Suprapubic skin (tissue), 4 donors: ENCODE results near the gene NAB1. TPM values are rescaled to one million over a fixed set of nuclear protein-coding genes. Genes with fewer than 3 reads are reported as not detected.

ENCODE experiments used
- DNase-seq, 2 donors: peaks; one replicate each; pipeline ENCODE4 v3.0.0-alpha.2; 2019; ENCODE audit warnings: low spot score in 2 of 2
- H3K27ac ChIP-seq: fragments of 200-600 bp; sonication (generic); one replicate; pipeline ENCODE4 v1.5.1; 2019
- H3K27me3 ChIP-seq: fragments of 200-600 bp; sonication (generic); one replicate; pipeline ENCODE4 v1.5.1; 2019
- H3K36me3 ChIP-seq: fragments of 200-600 bp; sonication (generic); one replicate; pipeline ENCODE4 v1.5.1; 2019
- H3K4me1 ChIP-seq: fragments of 200-600 bp; sonication (generic); one replicate; pipeline ENCODE4 v1.5.1; 2019
- H3K4me3 ChIP-seq: fragments of 200-600 bp; sonication (generic); one replicate; pipeline ENCODE4 v1.5.1; 2019; ENCODE audit warnings: mild to moderate bottlenecking
- H3K9me3 ChIP-seq: fragments of 200-600 bp; sonication (generic); one replicate; pipeline ENCODE4 v1.5.1; 2019
- CTCF ChIP-seq, 2 donors: fragments of 200-600 bp in 1 of 2; fragments of 450-650 bp in 1 of 2; sonication (generic) in 1 of 2; IDR thresholded peaks; one replicate each; pipeline ENCODE4 v1.5.1; 2016 to 2019; ENCODE audit warnings: antibody characterized with exemption in 2 of 2, mild to moderate bottlenecking in 1 of 2, moderate library complexity in 1 of 2
- EP300 ChIP-seq: sonication (generic); formaldehyde crosslinking; IDR thresholded peaks from one replicate; pipeline ENCODE4 v1.6.1; 2017; ENCODE audit warnings: antibody characterized with exemption
- POLR2A ChIP-seq, 2 donors: fragments of 450-650 bp; IDR thresholded peaks; one replicate each; pipeline ENCODE4 v1.6.1; 2017; ENCODE audit warnings: antibody characterized with exemption in 2 of 2, mild to moderate bottlenecking in 2 of 2, moderate library complexity in 2 of 2
- POLR2AphosphoS5 ChIP-seq, 3 donors: sonication (generic); formaldehyde crosslinking; IDR thresholded peaks; one replicate each; pipeline ENCODE4 v1.6.1; 2017; ENCODE audit warnings: antibody characterized with exemption in 3 of 3
- WGBS: methylation state at CpG from one replicate; pipeline ENCODE4 v1.1.5; 2018; 5-methylcytosine and 5-hydroxymethylcytosine counted together
- total RNA-seq, 4 donors: library from RNA; depleted of rRNA; stranded (reverse); fragments of >200 nt; gene quantifications; one replicate each; pipeline ENCODE4 v1.1.0, GENCODE V29; 2016

The NAB1 gene
- total RNA-seq, 4 donors from 2014 or later, result 83.3 to 116 (median 111) TPM

DNA sequence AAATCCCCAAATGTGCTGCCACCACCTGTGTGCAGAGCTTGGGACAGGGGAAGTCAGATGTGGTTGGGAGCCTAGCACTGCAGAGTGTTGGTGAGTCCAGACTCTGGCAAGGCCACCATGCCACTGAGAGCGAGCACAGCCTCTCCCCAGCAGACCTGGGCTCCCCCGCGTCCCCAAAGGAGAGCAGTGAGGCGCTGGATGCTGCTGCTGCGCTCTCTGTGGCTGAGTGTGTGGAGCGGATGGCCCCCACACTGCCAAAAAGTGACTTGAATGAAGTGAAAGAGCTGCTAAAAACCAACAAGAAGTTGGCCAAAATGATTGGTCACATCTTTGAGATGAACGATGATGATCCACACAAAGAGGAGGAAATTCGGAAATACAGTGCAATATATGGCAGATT, 10.7 kb downstream of the NAB1 start:
- Histone ChIP-seq H3K4me3 (no peak overlapping the region), H3K4me1 (peaks cover 72% of the 10 kb centered on the region), H3K27me3 (no peaks in the 10 kb centered on the region), H3K27ac (no peak overlapping the region), H3K9me3 (no peaks in the 10 kb centered on the region), H3K36me3 (peaks cover 10% of the 10 kb centered on the region)
- 95% methylated on average over 8 of the region's 8 CpGs for WGBS
- no peak for DNase-seq
- TF ChIP-seq POLR2AphosphoS5 (IDR thresholded peaks at IDR 0.05), result no peak
- TF ChIP-seq CTCF (IDR thresholded peaks at IDR 0.05), result no peak
- TF ChIP-seq POLR2A (IDR thresholded peaks at IDR 0.05), result no peak
- no peak for TF ChIP-seq EP300

DNA sequence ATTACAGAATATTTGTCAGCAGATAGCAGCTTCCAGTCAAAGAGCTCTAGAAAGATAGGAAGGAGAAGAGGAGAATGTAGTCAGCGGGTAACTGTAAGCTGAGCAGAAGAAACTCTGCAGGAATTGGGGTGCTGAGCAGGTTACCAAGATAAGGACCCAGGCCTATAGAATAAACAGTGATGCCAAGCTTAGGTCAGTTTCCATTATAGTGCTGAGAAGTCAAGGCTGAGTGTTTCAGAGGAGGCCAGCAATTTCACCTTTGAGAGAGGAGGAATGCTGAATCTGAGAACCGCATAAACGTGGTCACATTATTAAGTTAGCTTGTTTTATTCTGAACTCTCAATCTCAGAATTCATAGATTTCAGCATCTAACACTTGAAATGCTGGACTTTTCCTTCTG, 13.9 kb downstream of the NAB1 start:
- TF ChIP-seq POLR2A (IDR thresholded peaks at IDR 0.05), result no peak
- no peak for TF ChIP-seq EP300
- no peak for TF ChIP-seq POLR2AphosphoS5 (IDR thresholded peaks at IDR 0.05)
- no peak for TF ChIP-seq CTCF (IDR thresholded peaks at IDR 0.05)
- no peaks in the 10 kb centered on the region for H3K9me3 ChIP-seq
- peaks cover 50% of the 10 kb centered on the region for H3K4me1 ChIP-seq
- WGBS, result 64% methylated on average over 3 of the region's 3 CpGs
- no peak overlapping the region for H3K27ac ChIP-seq
- no peak for DNase-seq
- H3K27me3 ChIP-seq, result no peaks in the 10 kb centered on the region
- H3K4me3 ChIP-seq, result no peak overlapping the region
- H3K36me3 ChIP-seq, result peaks cover 13% of the 10 kb centered on the region

- 42% methylated on average over 2 of the region's 2 CpGs for WGBS
- Histone ChIP-seq H3K27me3 (no peaks in the 10 kb centered on the region), H3K27ac (no peak overlapping the region), H3K4me3 (no peak overlapping the region), H3K4me1 (peaks cover 44% of the 10 kb centered on the region), H3K9me3 (no peaks in the 10 kb centered on the region), H3K36me3 (peaks cover 13% of the 10 kb centered on the region)
- no peak for DNase-seq
- TF ChIP-seq CTCF (IDR thresholded peaks at IDR 0.05) (no peak), POLR2A (IDR thresholded peaks at IDR 0.05) (no peak), POLR2AphosphoS5 (IDR thresholded peaks at IDR 0.05) (no peak), EP300 (no peak)
Measured at GRCh38 chr2:190663348-190663747, 14.5 kb downstream of the NAB1 start.

DNA sequence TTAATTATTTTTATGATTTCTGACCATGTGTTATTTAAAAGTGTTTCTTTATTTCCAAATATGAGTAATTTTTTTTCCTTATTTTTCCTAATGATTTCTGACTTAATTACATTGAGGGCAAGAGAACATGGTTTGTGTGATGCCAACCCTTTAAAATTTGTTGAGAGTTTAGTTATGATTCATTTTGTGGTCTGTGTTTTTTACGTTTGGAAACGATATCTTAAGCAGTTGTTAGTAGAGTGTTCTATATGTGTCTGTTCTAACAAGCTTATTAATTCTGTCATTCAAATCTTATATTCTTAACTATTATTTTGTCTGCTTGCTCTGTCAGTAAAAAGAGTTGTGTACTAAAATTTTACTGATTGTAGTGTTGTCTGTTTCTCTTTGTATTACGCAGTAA, 15.0 kb downstream of the NAB1 start:
- no peaks in the 10 kb centered on the region for H3K9me3 ChIP-seq
- TF ChIP-seq EP300 (no peak), POLR2A (IDR thresholded peaks at IDR 0.05) (no peak), POLR2AphosphoS5 (IDR thresholded peaks at IDR 0.05) (no peak), CTCF (IDR thresholded peaks at IDR 0.05) (no peak)
- H3K36me3 ChIP-seq, result peaks cover 13% of the 10 kb centered on the region
- DNase-seq, result no peak
- no peak overlapping the region for H3K4me3 ChIP-seq
- no peak overlapping the region for H3K27ac ChIP-seq
- no peaks in the 10 kb centered on the region for H3K27me3 ChIP-seq
- 70% methylated on average over 3 of the region's 3 CpGs for WGBS
- peaks cover 43% of the 10 kb centered on the region for H3K4me1 ChIP-seq

- TF ChIP-seq EP300 (no peak), CTCF (IDR thresholded peaks at IDR 0.05) (no peak), POLR2AphosphoS5 (IDR thresholded peaks at IDR 0.05) (no peak), POLR2A (IDR thresholded peaks at IDR 0.05) (no peak)
- Histone ChIP-seq H3K9me3 (no peaks in the 10 kb centered on the region), H3K4me3 (no peak overlapping the region), H3K4me1 (peaks cover 42% of the 10 kb centered on the region), H3K27ac (no peak overlapping the region), H3K27me3 (no peaks in the 10 kb centered on the region), H3K36me3 (peaks cover 10% of the 10 kb centered on the region)
- 89% methylated on average over 2 of the region's 2 CpGs for WGBS
- DNase-seq, result no peak
Measured at GRCh38 chr2:190664240-190664639, 15.4 kb downstream of the NAB1 start.
